Measurements from ENCODE around the gene TBC1D17.
"Not testable (repeated sequence)": the region's sequence is repeated elsewhere in the genome, so short reads cannot be mapped to it uniquely, and the experiment has no call there.

The TBC1D17 gene

GRCh38 chr19:49921871-49922795 is 44.6 kb downstream of the TBC1D17 start:
- no peak for DNase-seq (ENCODE audit: low read depth)

- DNase-seq (ENCODE audit: low read depth): no peak
Measured at GRCh38 chr19:49923055-49924003, 45.8 kb downstream of the TBC1D17 start.

GRCh38 chr19:49924004-49924880 is 46.7 kb downstream of the TBC1D17 start:
- no peak for DNase-seq (ENCODE audit: low read depth)

- DNase-seq (ENCODE audit: low read depth): not testable (repeated sequence)
Measured at GRCh38 chr19:49924881-49925210, 47.3 kb downstream of the TBC1D17 start.

GRCh38 chr19:49925486-49925885 is 48.0 kb downstream of the TBC1D17 start:
- DNase-seq (ENCODE audit: low read depth): no peak

- no peak for DNase-seq (ENCODE audit: low read depth)
Measured at GRCh38 chr19:49926515-49926914, 49.0 kb downstream of the TBC1D17 start.

- DNase-seq (ENCODE audit: low read depth): no peak
Measured at GRCh38 chr19:49927526-49928264, 50.2 kb downstream of the TBC1D17 start.

GRCh38 chr19:49929121-49929610 is 51.7 kb downstream of the TBC1D17 start, which contains the start of the genes ATF5 and NUP62:
Gene ATF5 (plus strand): TSS chr19:49929205. CDS start chr19:49930851, 1,646 bp downstream.
Gene NUP62 (minus strand): TSS chr19:49929504. CDS start chr19:49909807, 19,697 bp downstream.
- DNase-seq (ENCODE audit: low read depth): peak; percentile 84

- DNase-seq (ENCODE audit: low read depth): peak; percentile 79
Measured at GRCh38 chr19:49929611-49930482, 52.3 kb downstream of the TBC1D17 start.

- DNase-seq (ENCODE audit: low read depth): no peak
Measured at GRCh38 chr19:49930483-49931011, 53.0 kb downstream of the TBC1D17 start.

- no peak for DNase-seq (ENCODE audit: low read depth)
Measured at GRCh38 chr19:49931293-49932040, 54.0 kb downstream of the TBC1D17 start.

- no peak for DNase-seq (ENCODE audit: low read depth)
Measured at GRCh38 chr19:49932041-49932451, 54.5 kb downstream of the TBC1D17 start.

GRCh38 chr19:49932731-49933131 is 55.2 kb downstream of the TBC1D17 start:
- DNase-seq (ENCODE audit: low read depth): peak; percentile 17

- no peak for DNase-seq (ENCODE audit: low read depth)
Measured at GRCh38 chr19:49933643-49934042, 56.1 kb downstream of the TBC1D17 start.

- no peak for DNase-seq (ENCODE audit: low read depth)
Measured at GRCh38 chr19:49936549-49936948, 59.0 kb downstream of the TBC1D17 start.

GRCh38 chr19:49937750-49938381 is 60.4 kb downstream of the TBC1D17 start:
- peak; percentile 61 for DNase-seq (ENCODE audit: low read depth)

All from stimulated activated CD8-positive, alpha-beta memory T cell treated with anti-CD3 and anti-CD28 coated beads, Interleukin-12 subunit alpha, Interleukin-12 subunit beta, amount 100 ng/mL, for 4 hours (primary cell).